Loucy (cell line): ENCODE measurements around the gene RPS6KA4.

Experiments used
- CTCF ChIP-seq: fragments of 200-600 bp; sonication (generic); conservative IDR thresholded peaks from 2 replicates; pipeline ENCODE4 v1.5.1; 2014; ENCODE audit warnings: mild to moderate bottlenecking, antibody characterized with exemption, low read length
- EZH2phosphoT487 ChIP-seq: fragments of 200-600 bp; IDR thresholded peaks from 2 replicates; pipeline ENCODE4 v1.6.1; 2018; ENCODE audit warnings: antibody characterized with exemption, mild to moderate bottlenecking, moderate library complexity, borderline replicate concordance

- TF ChIP-seq CTCF (no peak), EZH2phosphoT487 (no peak)
Measured at GRCh38 chr11:64387916-64388315, 29.0 kb downstream of the RPS6KA4 start.
